ENCODE data around the gene EHD2. TPM values are rescaled to one million over a fixed set of nuclear protein-coding genes. Genes with fewer than 3 reads are reported as not detected.

Gene EHD2
- total RNA-seq, 4 donors from 2014 or later: 48.5 to 84.7 (median 70.5) TPM

DNA sequence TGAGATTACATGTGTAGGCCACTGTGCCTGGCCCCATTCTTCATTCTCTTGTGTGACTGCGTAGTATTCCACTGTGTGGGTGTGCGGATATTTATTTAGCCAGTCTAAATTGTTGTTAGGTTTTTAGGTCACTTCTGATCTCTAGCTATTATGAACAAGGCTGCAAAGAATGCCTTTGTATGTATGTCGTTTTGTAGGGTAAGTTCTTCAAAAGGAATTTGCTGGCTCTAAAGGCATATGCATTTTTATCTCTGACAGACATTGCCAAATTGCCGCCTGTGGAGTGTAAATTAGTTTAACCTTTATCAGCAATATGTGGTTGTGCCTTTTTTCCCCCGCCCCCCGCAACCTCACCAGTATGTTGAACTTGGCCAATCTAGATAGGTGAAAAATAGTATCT, 30.3 kb upstream of the EHD2 start:
- TF ChIP-seq, protein P1, sequence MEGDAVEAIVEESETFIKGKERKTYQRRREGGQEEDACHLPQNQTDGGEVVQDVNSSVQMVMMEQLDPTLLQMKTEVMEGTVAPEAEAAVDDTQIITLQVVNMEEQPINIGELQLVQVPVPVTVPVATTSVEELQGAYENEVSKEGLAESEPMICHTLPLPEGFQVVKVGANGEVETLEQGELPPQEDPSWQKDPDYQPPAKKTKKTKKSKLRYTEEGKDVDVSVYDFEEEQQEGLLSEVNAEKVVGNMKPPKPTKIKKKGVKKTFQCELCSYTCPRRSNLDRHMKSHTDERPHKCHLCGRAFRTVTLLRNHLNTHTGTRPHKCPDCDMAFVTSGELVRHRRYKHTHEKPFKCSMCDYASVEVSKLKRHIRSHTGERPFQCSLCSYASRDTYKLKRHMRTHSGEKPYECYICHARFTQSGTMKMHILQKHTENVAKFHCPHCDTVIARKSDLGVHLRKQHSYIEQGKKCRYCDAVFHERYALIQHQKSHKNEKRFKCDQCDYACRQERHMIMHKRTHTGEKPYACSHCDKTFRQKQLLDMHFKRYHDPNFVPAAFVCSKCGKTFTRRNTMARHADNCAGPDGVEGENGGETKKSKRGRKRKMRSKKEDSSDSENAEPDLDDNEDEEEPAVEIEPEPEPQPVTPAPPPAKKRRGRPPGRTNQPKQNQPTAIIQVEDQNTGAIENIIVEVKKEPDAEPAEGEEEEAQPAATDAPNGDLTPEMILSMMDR (IDR thresholded peaks at IDR 0.05): no peak
- TF ChIP-seq EP300 (IDR thresholded peaks at IDR 0.05): no peak
- no peak for TF ChIP-seq POLR2AphosphoS5 (IDR thresholded peaks at IDR 0.05)
- TF ChIP-seq POLR2A (IDR thresholded peaks at IDR 0.05): no peak
- Histone ChIP-seq H3K4me3 (no peak overlapping the region), H3K4me1 (no peaks in the 10 kb centered on the region), H3K27ac (no peak overlapping the region), H3K27me3 (no peaks in the 10 kb centered on the region), H3K9me3 (no peaks in the 10 kb centered on the region), H3K36me3 (peaks cover 59% of the 10 kb centered on the region)
- WGBS: 78% methylated on average over 6 of the region's 6 CpGs
- no peak for DNase-seq (ENCODE audit: low spot score in 2 of 2)

GRCh38 chr19:47686679-47687450, 26.4 kb upstream of the EHD2 start:
- peaks cover 33% of the 10 kb centered on the region for H3K36me3 ChIP-seq
- H3K4me3 ChIP-seq: no peak overlapping the region
- no peak overlapping the region for H3K27ac ChIP-seq
- WGBS: 91% methylated on average over 7 of the region's 7 CpGs
- no peak for DNase-seq (ENCODE audit: low spot score in 2 of 2)
- H3K9me3 ChIP-seq: no peaks in the 10 kb centered on the region
- TF ChIP-seq, protein P1 (IDR thresholded peaks at IDR 0.05): no peak
- no peak for TF ChIP-seq POLR2A (IDR thresholded peaks at IDR 0.05)
- no peak for TF ChIP-seq POLR2AphosphoS5 (IDR thresholded peaks at IDR 0.05)
- no peak for TF ChIP-seq EP300 (IDR thresholded peaks at IDR 0.05)
- H3K4me1 ChIP-seq: no peaks in the 10 kb centered on the region
- no peaks in the 10 kb centered on the region for H3K27me3 ChIP-seq

DNA sequence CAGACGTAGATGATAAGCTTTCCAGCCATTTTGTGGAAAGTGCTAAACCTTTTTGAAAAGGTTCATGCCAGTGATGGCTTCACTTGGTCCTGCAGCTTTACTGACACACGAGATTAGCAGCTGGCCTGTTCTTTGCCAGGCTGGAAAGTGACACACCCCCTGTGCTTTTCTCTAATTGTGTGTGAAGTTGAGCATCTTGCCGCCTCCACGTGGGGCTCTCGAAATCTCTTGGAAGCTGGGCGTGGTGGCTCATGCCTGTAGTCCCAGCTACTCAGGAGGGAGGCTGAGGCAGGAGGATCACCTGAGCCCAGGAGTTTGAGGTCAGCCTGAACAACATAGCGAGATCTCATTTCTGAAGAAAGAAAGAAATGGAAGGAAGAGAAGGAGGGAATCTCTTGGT, 25.3 kb upstream of the EHD2 start:
- H3K27ac ChIP-seq: no peak overlapping the region
- 85% methylated on average over 7 of the region's 7 CpGs for WGBS
- H3K36me3 ChIP-seq: peaks cover 39% of the 10 kb centered on the region
- TF ChIP-seq EP300 (IDR thresholded peaks at IDR 0.05) (no peak), POLR2A (IDR thresholded peaks at IDR 0.05) (no peak), POLR2AphosphoS5 (IDR thresholded peaks at IDR 0.05) (no peak)
- TF ChIP-seq, protein P1 (IDR thresholded peaks at IDR 0.05): no peak
- H3K27me3 ChIP-seq: no peaks in the 10 kb centered on the region
- no peaks in the 10 kb centered on the region for H3K4me1 ChIP-seq
- DNase-seq (ENCODE audit: low spot score in 2 of 2): no peak
- H3K4me3 ChIP-seq: no peak overlapping the region
- no peaks in the 10 kb centered on the region for H3K9me3 ChIP-seq

DNA sequence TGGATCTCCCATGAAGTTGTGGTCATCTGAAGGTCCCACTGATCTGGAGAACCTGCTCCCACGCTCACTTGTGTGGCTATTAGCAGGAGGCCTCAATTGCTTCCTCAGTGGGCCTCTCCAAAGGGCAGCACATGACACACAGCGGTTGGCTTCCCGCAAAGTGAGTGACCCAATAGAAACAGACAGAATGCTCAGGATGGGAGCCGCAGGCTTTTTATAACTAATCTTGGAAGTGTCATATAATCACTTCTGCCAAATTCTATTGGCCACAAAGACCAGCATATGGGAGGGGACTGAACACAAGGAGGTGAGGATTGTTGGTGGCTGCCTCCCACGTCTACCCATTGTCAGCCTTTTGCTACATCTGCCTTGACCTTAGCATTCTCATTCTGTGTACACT, 22.1 kb upstream of the EHD2 start:
- peaks cover 47% of the 10 kb centered on the region for H3K36me3 ChIP-seq
- TF ChIP-seq, protein P1 (IDR thresholded peaks at IDR 0.05): no peak
- TF ChIP-seq POLR2AphosphoS5 (IDR thresholded peaks at IDR 0.05): no peak
- no peak for TF ChIP-seq POLR2A (IDR thresholded peaks at IDR 0.05)
- no peak for TF ChIP-seq EP300 (IDR thresholded peaks at IDR 0.05)
- WGBS: 83% methylated on average over 4 of the region's 5 CpGs
- no peaks in the 10 kb centered on the region for H3K27me3 ChIP-seq
- no peak overlapping the region for H3K27ac ChIP-seq
- no peak for DNase-seq (ENCODE audit: low spot score in 2 of 2)
- no peaks in the 10 kb centered on the region for H3K4me1 ChIP-seq
- no peak overlapping the region for H3K4me3 ChIP-seq
- no peaks in the 10 kb centered on the region for H3K9me3 ChIP-seq

GRCh38 chr19:47691782-47692181, 21.4 kb upstream of the EHD2 start:
- Histone ChIP-seq H3K4me1 (no peaks in the 10 kb centered on the region), H3K27ac (no peak overlapping the region), H3K9me3 (no peaks in the 10 kb centered on the region), H3K4me3 (no peak overlapping the region), H3K27me3 (no peaks in the 10 kb centered on the region), H3K36me3 (peaks cover 48% of the 10 kb centered on the region)
- DNase-seq (ENCODE audit: low spot score in 2 of 2): no peak
- WGBS: 54% methylated on average over 7 of the region's 7 CpGs
- TF ChIP-seq, protein P1 (IDR thresholded peaks at IDR 0.05): no peak
- TF ChIP-seq POLR2A (IDR thresholded peaks at IDR 0.05): no peak
- no peak for TF ChIP-seq EP300 (IDR thresholded peaks at IDR 0.05)
- TF ChIP-seq POLR2AphosphoS5 (IDR thresholded peaks at IDR 0.05): no peak

All from suprapubic skin (tissue), 4 donors.